ENCODE results near the gene CXorf38. TPM values are rescaled to one million over a fixed set of nuclear protein-coding genes. Genes with fewer than 3 reads are reported as not detected.
"Not testable (repeated sequence)": the region's sequence is repeated elsewhere in the genome, so short reads cannot be mapped to it uniquely, and the experiment has no call there.

The CXorf38 gene
- total RNA-seq, 1 donor from 2014 or later = 10.5 TPM

DNA sequence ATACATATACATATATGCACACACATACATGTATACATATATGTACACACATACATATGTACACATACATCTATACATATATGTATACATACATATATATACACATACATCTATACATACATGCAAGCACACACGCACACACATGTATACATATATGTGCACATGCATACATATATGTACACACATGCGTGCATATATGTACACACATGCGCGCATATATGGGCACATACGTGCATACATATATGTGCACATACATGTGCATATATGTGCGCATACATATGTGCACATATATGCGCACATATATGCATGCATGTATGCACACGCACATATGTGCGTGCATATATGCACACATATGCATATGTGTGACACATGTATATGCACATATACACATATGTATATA lies 31.4 kb downstream of the CXorf38 start:
- H3K4me3 ChIP-seq (ENCODE audit: low read depth, low read length) = no peak overlapping the region
- no peaks in the 10 kb centered on the region for H3K36me3 ChIP-seq (ENCODE audit: control insufficient read depth, insufficient read depth, low read length)
- H3K27me3 ChIP-seq (ENCODE audit: control insufficient read depth, insufficient read depth, low read length) = no peaks in the 10 kb centered on the region
- FAIRE-seq = no peak
- TF ChIP-seq, protein P1, sequence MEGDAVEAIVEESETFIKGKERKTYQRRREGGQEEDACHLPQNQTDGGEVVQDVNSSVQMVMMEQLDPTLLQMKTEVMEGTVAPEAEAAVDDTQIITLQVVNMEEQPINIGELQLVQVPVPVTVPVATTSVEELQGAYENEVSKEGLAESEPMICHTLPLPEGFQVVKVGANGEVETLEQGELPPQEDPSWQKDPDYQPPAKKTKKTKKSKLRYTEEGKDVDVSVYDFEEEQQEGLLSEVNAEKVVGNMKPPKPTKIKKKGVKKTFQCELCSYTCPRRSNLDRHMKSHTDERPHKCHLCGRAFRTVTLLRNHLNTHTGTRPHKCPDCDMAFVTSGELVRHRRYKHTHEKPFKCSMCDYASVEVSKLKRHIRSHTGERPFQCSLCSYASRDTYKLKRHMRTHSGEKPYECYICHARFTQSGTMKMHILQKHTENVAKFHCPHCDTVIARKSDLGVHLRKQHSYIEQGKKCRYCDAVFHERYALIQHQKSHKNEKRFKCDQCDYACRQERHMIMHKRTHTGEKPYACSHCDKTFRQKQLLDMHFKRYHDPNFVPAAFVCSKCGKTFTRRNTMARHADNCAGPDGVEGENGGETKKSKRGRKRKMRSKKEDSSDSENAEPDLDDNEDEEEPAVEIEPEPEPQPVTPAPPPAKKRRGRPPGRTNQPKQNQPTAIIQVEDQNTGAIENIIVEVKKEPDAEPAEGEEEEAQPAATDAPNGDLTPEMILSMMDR (IDR thresholded peaks at IDR 0.05; ENCODE audit: insufficient read depth, low read length, severe bottlenecking) = no peak
- DNase-seq (ENCODE audit: low read depth) = no peak

DNA sequence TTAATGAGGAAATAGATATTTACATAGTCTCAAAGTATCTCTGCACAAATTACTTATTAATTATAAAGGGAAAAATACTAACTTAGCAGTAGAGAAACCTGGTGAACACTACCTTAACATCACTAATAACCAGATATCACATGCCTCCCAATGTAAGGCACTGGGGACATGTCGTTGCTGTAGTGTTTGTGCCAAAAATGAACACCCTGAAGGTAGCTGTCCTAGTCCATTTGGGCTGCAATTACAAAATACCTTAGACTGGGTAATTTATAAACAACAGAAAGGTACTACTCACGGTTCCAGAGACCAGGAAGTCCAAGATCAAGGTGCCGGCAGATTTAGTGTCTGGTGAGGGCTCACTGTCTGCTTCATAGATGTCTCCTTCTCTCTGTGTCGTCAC lies 34.9 kb downstream of the CXorf38 start:
- DNase-seq (ENCODE audit: low read depth) (no peak), FAIRE-seq (no peak)
- Histone ChIP-seq H3K4me3 (ENCODE audit: low read depth, low read length) (no peak overlapping the region), H3K27me3 (ENCODE audit: control insufficient read depth, insufficient read depth, low read length) (no peaks in the 10 kb centered on the region), H3K36me3 (ENCODE audit: control insufficient read depth, insufficient read depth, low read length) (no peaks in the 10 kb centered on the region)
- TF ChIP-seq, protein P1 (IDR thresholded peaks at IDR 0.05; ENCODE audit: insufficient read depth, low read length, severe bottlenecking) = no peak

DNA sequence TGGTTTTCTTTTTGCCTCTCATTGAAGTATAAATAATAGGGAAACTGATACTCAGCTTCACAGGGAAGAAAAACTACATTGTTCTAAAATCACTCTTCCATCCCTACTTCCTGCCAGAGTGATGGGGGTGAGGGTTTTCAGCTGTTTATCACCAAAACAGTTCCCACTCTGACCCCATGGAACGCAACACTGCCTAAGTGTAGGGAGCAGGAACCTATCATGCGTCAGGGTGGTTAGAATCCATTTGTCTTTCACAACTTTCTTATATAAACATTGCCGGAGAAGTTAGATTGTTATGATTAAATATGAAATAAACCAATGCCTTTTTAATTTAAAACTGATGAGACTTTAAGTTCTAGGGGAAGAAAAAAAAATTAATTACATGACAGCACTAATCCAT lies 40.0 kb downstream of the CXorf38 start:
- Histone ChIP-seq H3K4me3 (ENCODE audit: low read depth, low read length) (no peak overlapping the region), H3K36me3 (ENCODE audit: control insufficient read depth, insufficient read depth, low read length) (no peaks in the 10 kb centered on the region), H3K27me3 (ENCODE audit: control insufficient read depth, insufficient read depth, low read length) (no peaks in the 10 kb centered on the region)
- FAIRE-seq = no peak
- TF ChIP-seq, protein P1 (IDR thresholded peaks at IDR 0.05; ENCODE audit: insufficient read depth, low read length, severe bottlenecking) = no peak
- DNase-seq (ENCODE audit: low read depth) = no peak

DNA sequence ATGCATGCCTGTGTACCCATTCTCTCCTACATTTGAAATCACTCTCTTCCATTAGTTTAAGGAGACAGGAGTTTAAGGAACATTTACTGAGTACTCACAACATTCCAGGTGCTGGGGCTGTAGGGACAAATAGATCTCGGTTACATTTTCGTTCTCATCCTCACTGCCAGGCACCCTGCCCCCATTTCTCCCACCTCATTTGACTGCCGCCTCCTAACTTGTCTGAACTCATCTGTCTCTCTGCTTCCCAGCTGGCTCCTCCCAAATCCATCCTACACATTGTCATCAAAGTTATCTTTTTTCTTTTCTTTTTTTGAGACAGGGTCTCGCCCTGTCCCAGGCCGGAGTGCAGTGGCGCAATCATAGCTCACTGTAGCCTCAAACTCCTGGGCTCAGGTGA lies 43.9 kb downstream of the CXorf38 start:
- Histone ChIP-seq H3K36me3 (ENCODE audit: control insufficient read depth, insufficient read depth, low read length) (peaks cover 1% of the 10 kb centered on the region), H3K27me3 (ENCODE audit: control insufficient read depth, insufficient read depth, low read length) (no peaks in the 10 kb centered on the region), H3K4me3 (ENCODE audit: low read depth, low read length) (no peak overlapping the region)
- FAIRE-seq (no peak), DNase-seq (ENCODE audit: low read depth) (no peak)
- TF ChIP-seq, protein P1 (IDR thresholded peaks at IDR 0.05; ENCODE audit: insufficient read depth, low read length, severe bottlenecking) = no peak

DNA sequence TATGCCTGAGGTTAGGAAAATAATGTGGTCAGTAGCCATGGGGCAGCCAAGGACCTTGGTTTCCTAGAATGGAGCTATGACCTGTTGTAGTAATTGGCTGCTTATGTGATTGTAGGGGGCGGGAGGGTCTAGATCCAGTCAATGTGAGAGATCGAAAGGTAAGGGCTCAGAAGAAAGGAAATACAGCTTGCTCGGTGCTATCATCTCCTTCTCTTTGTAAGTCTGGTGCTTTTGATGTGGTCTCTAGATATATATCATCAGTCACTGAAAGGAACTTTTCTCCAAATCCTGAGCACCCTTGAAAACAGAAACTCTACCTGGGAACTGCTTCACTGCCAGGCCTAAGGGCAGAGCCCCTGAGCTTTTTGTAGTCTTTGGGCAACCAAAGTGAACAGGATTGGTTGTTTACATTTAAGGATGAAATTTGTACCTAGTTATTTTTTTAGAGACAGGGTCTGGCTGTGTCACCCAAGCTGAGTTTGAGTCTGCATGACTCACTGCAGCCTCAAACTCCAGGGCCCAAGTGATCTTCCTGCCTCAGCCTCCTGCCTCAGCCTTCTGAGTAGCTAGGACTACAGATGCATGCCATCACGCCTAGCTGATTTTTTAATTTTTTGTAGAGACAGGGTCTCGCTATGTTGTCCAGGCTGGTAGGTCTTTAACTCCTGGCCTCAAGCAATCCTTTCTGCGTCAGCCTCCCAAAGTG lies 57.6 kb downstream of the CXorf38 start:
- DNase-seq (ENCODE audit: low read depth); FAIRE-seq; H3K36me3 ChIP-seq (ENCODE audit: control insufficient read depth, insufficient read depth, low read length); H3K4me3 ChIP-seq (ENCODE audit: low read depth, low read length); H3K27me3 ChIP-seq (ENCODE audit: control insufficient read depth, insufficient read depth, low read length): not testable (repeated sequence)

DNA sequence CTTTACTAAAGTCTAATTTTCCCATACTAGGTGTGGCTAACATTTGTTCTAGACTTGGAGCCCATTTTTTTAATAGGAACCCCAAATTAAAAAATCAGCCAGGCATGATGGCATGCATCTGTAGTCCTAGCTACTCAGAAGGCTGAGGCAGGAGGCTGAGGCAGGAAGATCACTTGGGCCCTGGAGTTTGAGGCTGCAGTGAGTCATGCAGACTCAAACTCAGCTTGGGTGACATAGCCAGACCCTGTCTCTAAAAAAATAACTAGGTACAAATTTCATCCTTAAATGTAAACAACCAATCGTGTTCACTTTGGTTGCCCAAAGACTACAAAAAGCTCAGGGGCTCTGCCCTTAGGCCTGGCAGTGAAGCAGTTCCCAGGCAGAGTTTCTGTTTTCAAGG lies 59.7 kb downstream of the CXorf38 start:
- DNase-seq (ENCODE audit: low read depth); H3K27me3 ChIP-seq (ENCODE audit: control insufficient read depth, insufficient read depth, low read length); H3K36me3 ChIP-seq (ENCODE audit: control insufficient read depth, insufficient read depth, low read length); H3K4me3 ChIP-seq (ENCODE audit: low read depth, low read length); FAIRE-seq: not testable (repeated sequence)

DNA sequence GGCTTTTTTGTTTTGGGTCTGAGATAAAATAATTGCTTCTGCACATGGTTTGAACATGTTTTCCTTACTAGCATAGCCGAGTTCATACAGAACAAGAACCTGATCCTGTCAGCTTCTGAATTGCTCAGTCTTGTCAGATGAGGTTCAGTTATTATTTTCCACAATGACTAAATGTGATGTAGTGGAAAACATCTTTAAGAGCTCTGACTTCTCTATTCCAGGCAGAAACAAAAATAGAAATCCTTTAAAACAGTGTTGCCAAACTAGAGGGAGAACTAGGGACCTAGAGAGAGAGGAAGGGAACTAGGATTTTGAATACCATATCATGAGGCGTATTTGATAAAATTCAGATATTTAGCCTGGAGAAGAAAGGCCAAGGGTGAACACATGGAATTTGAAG lies 64.5 kb downstream of the CXorf38 start:
- TF ChIP-seq, protein P1 (IDR thresholded peaks at IDR 0.05; ENCODE audit: insufficient read depth, low read length, severe bottlenecking) = no peak
- no peaks in the 10 kb centered on the region for H3K27me3 ChIP-seq (ENCODE audit: control insufficient read depth, insufficient read depth, low read length)
- H3K4me3 ChIP-seq (ENCODE audit: low read depth, low read length) = no peak overlapping the region
- FAIRE-seq = no peak
- DNase-seq (ENCODE audit: low read depth) = no peak
- no peaks in the 10 kb centered on the region for H3K36me3 ChIP-seq (ENCODE audit: control insufficient read depth, insufficient read depth, low read length)

DNA sequence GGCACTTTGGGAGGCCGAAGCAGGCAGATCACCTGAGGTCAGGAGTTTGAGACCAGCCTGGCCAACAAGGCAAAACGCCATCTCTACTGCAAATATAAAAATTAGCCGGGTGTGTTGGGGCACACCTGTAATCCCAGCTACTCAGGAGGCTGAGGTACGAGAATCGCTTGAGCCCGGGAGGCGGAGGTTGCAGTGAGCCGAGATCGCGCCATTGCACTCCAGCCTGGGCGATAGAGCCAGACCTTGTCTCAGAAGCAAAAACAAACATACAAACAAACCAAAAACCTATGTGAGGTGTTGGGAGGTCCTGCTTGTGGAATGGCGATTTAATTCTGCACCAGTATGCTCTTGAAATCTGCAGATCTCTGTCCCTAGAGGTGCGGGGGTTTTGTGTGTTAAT lies 65.2 kb downstream of the CXorf38 start:
- not testable (repeated sequence) for H3K4me3 ChIP-seq (ENCODE audit: low read depth, low read length); H3K27me3 ChIP-seq (ENCODE audit: control insufficient read depth, insufficient read depth, low read length); DNase-seq (ENCODE audit: low read depth); FAIRE-seq; H3K36me3 ChIP-seq (ENCODE audit: control insufficient read depth, insufficient read depth, low read length)
